ENCODE data around the gene EXD3.

EXD3 gene

GRCh38 chr9:137429974-137430722 lies 7.2 kb upstream of the EXD3 start:
- Histone ChIP-seq H3K27ac (replicated peaks) (no peak overlapping the region), H3K4me3 (replicated peaks; ENCODE audit: insufficient read depth, low read length) (no peak overlapping the region), H3K27me3 (ENCODE audit: insufficient read depth, poor library complexity, severe bottlenecking) (no peaks in the 10 kb centered on the region)
- no peak for TF ChIP-seq CTCF (IDR thresholded peaks at IDR 0.05; ENCODE audit: insufficient read depth, low read length)
- no peak for TF ChIP-seq POLR2AphosphoS5 (IDR thresholded peaks at IDR 0.05; ENCODE audit: low read depth)
- no peak for TF ChIP-seq REST (IDR thresholded peaks at IDR 0.05; ENCODE audit: insufficient replicate concordance, low read depth)
- TF ChIP-seq SPI1 (IDR thresholded peaks at IDR 0.05; ENCODE audit: borderline replicate concordance, low read depth), result no peak
- TF ChIP-seq GABPA (IDR thresholded peaks at IDR 0.05; ENCODE audit: low read depth), result no peak
- DNase-seq (ENCODE audit: low read depth in 1 of 2, low spot score in 1 of 2), result no peak

- no peak for TF ChIP-seq REST (IDR thresholded peaks at IDR 0.05; ENCODE audit: insufficient replicate concordance, low read depth)
- TF ChIP-seq GABPA (IDR thresholded peaks at IDR 0.05; ENCODE audit: low read depth), result no peak
- no peak for DNase-seq (ENCODE audit: low read depth in 1 of 2, low spot score in 1 of 2)
- Histone ChIP-seq H3K4me3 (replicated peaks; ENCODE audit: insufficient read depth, low read length) (no peak overlapping the region), H3K27ac (replicated peaks) (no peak overlapping the region), H3K27me3 (ENCODE audit: insufficient read depth, poor library complexity, severe bottlenecking) (no peaks in the 10 kb centered on the region)
Measured at GRCh38 chr9:137429546-137429890, 6.6 kb upstream of the EXD3 start.

GRCh38 chr9:137428841-137429545 lies 6.0 kb upstream of the EXD3 start:
- H3K4me3 ChIP-seq (replicated peaks; ENCODE audit: insufficient read depth, low read length), result no peak overlapping the region
- DNase-seq (ENCODE audit: low read depth in 1 of 2, low spot score in 1 of 2), result no peak
- TF ChIP-seq CTCF (IDR thresholded peaks at IDR 0.05; ENCODE audit: insufficient read depth, low read length), result no peak
- no peak for TF ChIP-seq POLR2AphosphoS5 (IDR thresholded peaks at IDR 0.05; ENCODE audit: low read depth)
- no peak for TF ChIP-seq SPI1 (IDR thresholded peaks at IDR 0.05; ENCODE audit: borderline replicate concordance, low read depth)
- no peak for TF ChIP-seq GABPA (IDR thresholded peaks at IDR 0.05; ENCODE audit: low read depth)
- no peak for TF ChIP-seq REST (IDR thresholded peaks at IDR 0.05; ENCODE audit: insufficient replicate concordance, low read depth)
- H3K27ac ChIP-seq (replicated peaks), result no peak overlapping the region
- no peaks in the 10 kb centered on the region for H3K27me3 ChIP-seq (ENCODE audit: insufficient read depth, poor library complexity, severe bottlenecking)

All from HL-60 (cell line).